ENCODE results near the gene TMEM125.

The TMEM125 gene

GRCh38 chr1:43312663-43313515 is 43.1 kb downstream of the TMEM125 start:
- TF ChIP-seq POLR2AphosphoS5 (IDR thresholded peaks at IDR 0.05; ENCODE audit: borderline replicate concordance, low read depth, low read length) (no peak), EZH2 (IDR thresholded peaks at IDR 0.05) (no peak), FOXP2 (optimal IDR thresholded peaks at IDR 0.05; ENCODE audit: control extremely low read depth, extremely low read length, insufficient read depth) (no peak)
- Histone ChIP-seq H3K27ac (no peak overlapping the region), H3K9me3 (ENCODE audit: low read depth, low read length) (no peaks in the 10 kb centered on the region), H3K36me3 (ENCODE audit: insufficient read depth, low read length) (no peaks in the 10 kb centered on the region), H3K4me3 (no peak overlapping the region), H3K9ac (ENCODE audit: insufficient read length) (no peak overlapping the region)
- DNase-seq (ENCODE audit: low read depth, low spot score) = no peak

GRCh38 chr1:43313771-43314170 is 44.0 kb downstream of the TMEM125 start:
- Histone ChIP-seq H3K9me3 (ENCODE audit: low read depth, low read length) (no peaks in the 10 kb centered on the region), H3K9ac (ENCODE audit: insufficient read length) (no peak overlapping the region), H3K27ac (no peak overlapping the region), H3K36me3 (ENCODE audit: insufficient read depth, low read length) (no peaks in the 10 kb centered on the region), H3K4me3 (no peak overlapping the region)
- TF ChIP-seq EZH2 (IDR thresholded peaks at IDR 0.05) (no peak), POLR2AphosphoS5 (IDR thresholded peaks at IDR 0.05; ENCODE audit: borderline replicate concordance, low read depth, low read length) (no peak)
- DNase-seq (ENCODE audit: low read depth, low spot score) = no peak

DNA sequence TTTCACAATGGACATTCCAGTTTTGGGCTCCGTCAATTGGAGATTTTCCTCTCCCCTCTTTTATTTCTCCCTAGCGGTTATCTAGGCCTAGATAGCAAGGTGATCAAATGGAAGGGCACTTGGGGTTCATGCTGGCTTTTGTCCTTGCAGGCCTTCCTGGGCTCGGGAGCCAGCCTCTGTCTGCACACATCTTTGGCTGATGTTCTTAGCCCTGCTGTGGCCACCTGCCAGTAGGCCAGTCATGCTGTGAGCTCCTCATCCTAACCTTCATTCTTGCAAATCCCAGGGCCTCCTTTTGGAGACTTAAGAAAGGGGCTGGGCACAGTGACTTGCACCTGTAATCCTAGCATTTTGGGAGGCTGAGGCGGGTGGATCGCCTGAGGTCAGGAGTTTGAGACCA is 44.5 kb downstream of the TMEM125 start:
- TF ChIP-seq FOXP2 (optimal IDR thresholded peaks at IDR 0.05; ENCODE audit: control extremely low read depth, extremely low read length, insufficient read depth) (no peak), EZH2 (IDR thresholded peaks at IDR 0.05) (no peak), POLR2AphosphoS5 (IDR thresholded peaks at IDR 0.05; ENCODE audit: borderline replicate concordance, low read depth, low read length) (no peak)
- Histone ChIP-seq H3K9ac (ENCODE audit: insufficient read length) (no peak overlapping the region), H3K9me3 (ENCODE audit: low read depth, low read length) (no peaks in the 10 kb centered on the region), H3K27ac (no peak overlapping the region), H3K4me3 (no peak overlapping the region), H3K36me3 (ENCODE audit: insufficient read depth, low read length) (no peaks in the 10 kb centered on the region)
- no peak for DNase-seq (ENCODE audit: low read depth, low spot score)

DNA sequence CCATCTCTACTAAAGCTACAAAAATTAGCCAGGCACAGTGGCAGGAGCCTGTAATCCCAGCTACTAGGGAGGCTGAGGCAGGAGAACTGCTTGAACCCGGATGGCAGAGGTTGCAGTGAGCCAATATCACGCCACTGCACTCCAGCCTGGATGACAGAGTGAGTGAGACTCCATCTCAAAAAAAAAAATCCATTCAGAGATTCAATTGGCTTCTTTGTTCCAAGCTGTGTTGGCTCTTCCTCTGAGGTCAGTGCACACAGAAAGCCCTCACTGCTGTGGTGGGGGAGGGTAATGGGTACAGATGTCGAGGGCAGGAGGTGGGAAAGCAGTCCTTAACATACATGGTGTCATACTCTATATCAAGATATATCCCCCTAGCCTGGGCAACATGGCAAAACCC is 45.7 kb downstream of the TMEM125 start:
- no peak overlapping the region for H3K4me3 ChIP-seq
- no peak for DNase-seq (ENCODE audit: low read depth, low spot score)
- H3K36me3 ChIP-seq (ENCODE audit: insufficient read depth, low read length) = no peaks in the 10 kb centered on the region

DNA sequence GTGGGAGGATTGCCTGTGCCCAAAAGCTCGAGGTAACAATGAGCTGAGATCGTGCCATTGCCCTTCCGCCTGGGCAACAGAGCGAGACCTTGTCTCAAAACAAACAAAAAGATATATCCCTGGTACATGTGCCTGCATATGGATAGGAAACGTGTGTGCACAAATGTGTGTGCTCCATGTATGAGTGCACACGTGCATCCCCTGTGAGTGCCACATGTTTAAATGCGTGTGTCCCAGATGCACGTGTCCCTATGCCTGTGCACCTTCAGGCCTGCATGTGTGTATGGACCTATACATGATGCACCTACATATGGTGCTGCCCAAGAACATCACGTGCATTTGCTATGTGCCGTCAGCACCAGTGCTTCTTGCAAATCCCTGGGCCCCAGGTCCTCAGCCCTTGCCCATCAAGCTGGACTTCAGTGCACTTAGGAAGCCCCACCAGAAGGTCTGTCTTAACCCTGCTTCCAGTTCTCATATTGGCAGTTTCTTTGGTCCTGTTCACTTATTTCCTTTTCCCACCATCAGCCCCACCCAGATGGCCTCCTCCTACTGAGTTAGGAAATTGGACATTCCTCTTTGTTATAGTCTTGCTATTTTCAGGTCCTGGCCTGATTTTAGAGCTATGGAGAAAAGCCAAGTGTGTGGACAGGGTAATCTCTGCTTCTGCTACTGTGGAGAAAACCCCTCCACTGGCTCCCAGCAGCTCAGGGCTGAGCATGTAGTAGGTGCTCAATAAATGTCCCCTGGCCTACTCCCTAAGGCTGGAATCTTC is 46.4 kb downstream of the TMEM125 start:
- Histone ChIP-seq H3K9me3 (ENCODE audit: low read depth, low read length) (no peaks in the 10 kb centered on the region), H3K9ac (ENCODE audit: insufficient read length) (no peak overlapping the region), H3K36me3 (ENCODE audit: insufficient read depth, low read length) (no peaks in the 10 kb centered on the region), H3K4me3 (no peak overlapping the region), H3K27ac (no peak overlapping the region)
- DNase-seq (ENCODE audit: low read depth, low spot score) = no peak
- TF ChIP-seq POLR2AphosphoS5 (IDR thresholded peaks at IDR 0.05; ENCODE audit: borderline replicate concordance, low read depth, low read length) (no peak), EZH2 (IDR thresholded peaks at IDR 0.05) (no peak), FOXP2 (optimal IDR thresholded peaks at IDR 0.05; ENCODE audit: control extremely low read depth, extremely low read length, insufficient read depth) (no peak)

More for the DNA sequence above, 45.7 kb downstream of the TMEM125 start:
- no peak overlapping the region for H3K9ac ChIP-seq (ENCODE audit: insufficient read length)
- no peaks in the 10 kb centered on the region for H3K9me3 ChIP-seq (ENCODE audit: low read depth, low read length)
- TF ChIP-seq EZH2 (IDR thresholded peaks at IDR 0.05) (no peak), FOXP2 (optimal IDR thresholded peaks at IDR 0.05; ENCODE audit: control extremely low read depth, extremely low read length, insufficient read depth) (no peak), POLR2AphosphoS5 (IDR thresholded peaks at IDR 0.05; ENCODE audit: borderline replicate concordance, low read depth, low read length) (no peak)
- H3K27ac ChIP-seq = no peak overlapping the region

GRCh38 chr1:43316738-43317520 is 47.1 kb downstream of the TMEM125 start:
- DNase-seq (ENCODE audit: low read depth, low spot score) = no peak
- no peak for TF ChIP-seq EZH2 (IDR thresholded peaks at IDR 0.05)
- TF ChIP-seq FOXP2 (optimal IDR thresholded peaks at IDR 0.05; ENCODE audit: control extremely low read depth, extremely low read length, insufficient read depth) = no peak
- TF ChIP-seq POLR2AphosphoS5 (IDR thresholded peaks at IDR 0.05; ENCODE audit: borderline replicate concordance, low read depth, low read length) = no peak
- Histone ChIP-seq H3K4me3 (no peak overlapping the region), H3K27ac (no peak overlapping the region), H3K36me3 (ENCODE audit: insufficient read depth, low read length) (no peaks in the 10 kb centered on the region), H3K9me3 (ENCODE audit: low read depth, low read length) (no peaks in the 10 kb centered on the region), H3K9ac (ENCODE audit: insufficient read length) (no peak overlapping the region)

- no peak overlapping the region for H3K9ac ChIP-seq (ENCODE audit: insufficient read length)
- TF ChIP-seq FOXP2 (optimal IDR thresholded peaks at IDR 0.05; ENCODE audit: control extremely low read depth, extremely low read length, insufficient read depth) (no peak), POLR2AphosphoS5 (IDR thresholded peaks at IDR 0.05; ENCODE audit: borderline replicate concordance, low read depth, low read length) (no peak), EZH2 (IDR thresholded peaks at IDR 0.05) (no peak)
- DNase-seq (ENCODE audit: low read depth, low spot score) = no peak
These were observed 48.2 kb downstream of the TMEM125 start for GRCh38 chr1:43317817-43318471.

More at GRCh38 chr1:43317817-43318471, 48.2 kb downstream of the TMEM125 start:
- Histone ChIP-seq H3K4me3 (no peak overlapping the region), H3K27ac (no peak overlapping the region), H3K9me3 (ENCODE audit: low read depth, low read length) (no peaks in the 10 kb centered on the region), H3K36me3 (ENCODE audit: insufficient read depth, low read length) (no peaks in the 10 kb centered on the region)

All from SK-N-MC (cell line).